Measurements from ENCODE around the gene PLA2G4E.

PLA2G4E gene

GRCh38 chr15:42010434-42010833 lies 10.4 kb downstream of the PLA2G4E start:
- no peak overlapping the region for H3K4me3 ChIP-seq (ENCODE audit: low read depth, low read length)
- no peaks in the 10 kb centered on the region for H3K9me3 ChIP-seq
- TF ChIP-seq CTCF (IDR thresholded peaks at IDR 0.05; ENCODE audit: low read depth, low read length): no peak
- H3K36me3 ChIP-seq: no peaks in the 10 kb centered on the region
- no peaks in the 10 kb centered on the region for H3K27me3 ChIP-seq
- no peaks in the 10 kb centered on the region for H3K4me1 ChIP-seq
- DNase-seq: no peak

DNA sequence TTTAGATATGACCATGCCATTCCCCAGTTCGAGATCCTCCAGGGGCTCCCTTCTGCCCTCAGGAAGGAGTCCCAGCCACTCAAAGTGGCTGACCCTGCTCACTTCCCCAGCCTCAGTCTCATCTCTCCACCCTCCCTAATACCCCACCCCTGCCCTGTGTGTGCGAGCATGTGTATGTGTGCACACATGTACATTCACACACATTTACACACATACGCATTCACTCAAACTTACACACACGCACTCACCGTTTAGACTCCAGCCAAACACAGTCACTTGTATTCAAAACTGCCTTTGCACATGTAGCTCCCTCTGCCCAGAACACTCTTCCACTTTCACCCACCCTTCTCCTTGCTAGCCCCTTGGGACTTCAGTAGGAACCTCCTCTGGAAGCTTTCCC lies 11.4 kb downstream of the PLA2G4E start:
- no peak for DNase-seq
- TF ChIP-seq CTCF (IDR thresholded peaks at IDR 0.05; ENCODE audit: low read depth, low read length): no peak
- Histone ChIP-seq H3K9me3 (no peaks in the 10 kb centered on the region), H3K36me3 (no peaks in the 10 kb centered on the region), H3K4me1 (no peaks in the 10 kb centered on the region), H3K4me3 (ENCODE audit: low read depth, low read length) (no peak overlapping the region), H3K27me3 (no peaks in the 10 kb centered on the region)

DNA sequence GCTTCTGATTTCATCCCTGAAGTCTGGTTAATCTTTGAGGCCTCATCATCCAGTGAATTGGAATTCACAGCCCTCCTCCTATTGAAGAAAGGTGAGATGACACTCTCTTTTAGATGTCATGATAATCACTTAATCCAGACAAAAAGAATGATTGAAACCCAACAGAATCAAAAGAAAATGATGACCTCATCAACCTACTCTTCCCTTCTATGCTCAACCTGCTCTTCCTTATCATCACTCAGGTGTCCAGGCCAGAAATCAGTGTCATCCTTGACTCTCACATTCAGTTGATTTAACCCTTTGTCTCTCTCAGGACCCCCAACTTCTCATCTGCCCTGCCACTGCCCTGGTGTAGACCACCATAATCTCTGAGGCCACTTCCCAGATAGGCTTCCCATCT lies 11.8 kb downstream of the PLA2G4E start:
- DNase-seq: no peak
- no peaks in the 10 kb centered on the region for H3K27me3 ChIP-seq
- H3K4me3 ChIP-seq (ENCODE audit: low read depth, low read length): no peak overlapping the region
- H3K36me3 ChIP-seq: no peaks in the 10 kb centered on the region
- no peaks in the 10 kb centered on the region for H3K4me1 ChIP-seq
- TF ChIP-seq CTCF (IDR thresholded peaks at IDR 0.05; ENCODE audit: low read depth, low read length): no peak
- no peaks in the 10 kb centered on the region for H3K9me3 ChIP-seq

DNA sequence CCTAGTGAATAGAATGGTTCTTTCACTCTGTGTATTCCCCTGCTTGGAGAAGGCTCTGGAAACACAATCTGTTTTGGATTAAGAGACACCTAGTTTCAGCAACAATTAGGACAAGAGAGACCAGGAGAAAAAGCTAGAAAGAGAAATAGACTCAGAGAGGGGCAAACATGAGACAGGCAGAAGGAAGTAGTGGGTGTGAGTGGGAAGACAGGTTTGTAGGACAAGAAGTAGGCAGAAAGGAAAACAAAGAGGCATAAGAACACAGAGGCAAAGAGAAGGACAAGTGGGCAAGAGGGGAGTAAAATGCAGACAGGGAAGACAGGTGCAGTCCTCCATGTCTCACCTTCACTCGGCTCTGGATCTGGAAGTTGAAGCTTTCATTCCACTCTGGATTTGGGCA lies 13.5 kb downstream of the PLA2G4E start:
- TF ChIP-seq CTCF (IDR thresholded peaks at IDR 0.05; ENCODE audit: low read depth, low read length): no peak
- no peak for DNase-seq
- no peak overlapping the region for H3K4me3 ChIP-seq (ENCODE audit: low read depth, low read length)
- H3K36me3 ChIP-seq: no peaks in the 10 kb centered on the region
- no peaks in the 10 kb centered on the region for H3K4me1 ChIP-seq
- H3K27me3 ChIP-seq: no peaks in the 10 kb centered on the region
- no peaks in the 10 kb centered on the region for H3K9me3 ChIP-seq

DNA sequence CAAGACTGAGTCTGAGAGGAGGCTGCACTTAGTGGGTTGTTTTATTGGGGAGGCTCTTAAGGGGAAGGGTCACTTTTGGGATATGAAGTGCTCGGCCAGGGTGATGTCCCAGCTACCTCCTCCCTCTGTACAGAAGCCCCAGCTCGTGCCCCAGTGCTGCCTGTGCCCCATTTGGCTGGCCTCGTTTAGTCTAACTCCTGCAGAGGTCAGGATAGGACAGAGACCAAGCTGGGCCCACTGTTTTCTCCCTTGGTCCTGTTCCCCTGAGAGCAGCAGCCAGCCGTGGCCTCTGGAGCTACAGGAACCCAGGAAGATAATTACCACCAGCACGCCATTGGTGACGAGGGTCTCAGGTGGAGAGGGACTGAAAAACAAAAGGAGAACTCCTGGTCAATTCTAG lies 18.5 kb downstream of the PLA2G4E start:
- no peak overlapping the region for H3K4me3 ChIP-seq (ENCODE audit: low read depth, low read length)
- no peaks in the 10 kb centered on the region for H3K27me3 ChIP-seq
- H3K9me3 ChIP-seq: no peaks in the 10 kb centered on the region
- TF ChIP-seq CTCF (IDR thresholded peaks at IDR 0.05; ENCODE audit: low read depth, low read length): no peak
- no peak for DNase-seq
- H3K36me3 ChIP-seq: no peaks in the 10 kb centered on the region
- no peaks in the 10 kb centered on the region for H3K4me1 ChIP-seq

DNA sequence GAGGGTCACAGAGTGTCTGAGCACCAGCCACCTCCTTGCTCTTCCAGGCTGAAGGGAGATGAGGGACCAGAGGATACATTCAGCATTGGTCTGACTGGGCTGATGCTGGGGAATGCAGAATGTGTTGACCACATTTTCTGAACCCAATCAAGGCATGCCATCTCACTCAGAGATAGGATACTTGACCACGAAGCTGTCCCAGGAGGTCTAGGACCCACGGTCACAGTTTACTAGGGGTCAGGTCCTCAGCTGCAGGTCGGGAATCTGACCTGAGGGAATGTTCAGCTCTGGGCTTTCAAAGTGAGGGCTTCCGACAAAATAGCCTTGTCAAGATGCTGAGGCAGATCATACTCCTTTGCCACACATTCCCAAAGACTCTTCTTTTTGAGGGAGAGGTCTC lies 19.6 kb downstream of the PLA2G4E start:
- TF ChIP-seq CTCF (IDR thresholded peaks at IDR 0.05; ENCODE audit: low read depth, low read length): no peak
- Histone ChIP-seq H3K36me3 (no peaks in the 10 kb centered on the region), H3K9me3 (no peaks in the 10 kb centered on the region), H3K27me3 (no peaks in the 10 kb centered on the region), H3K4me1 (no peaks in the 10 kb centered on the region), H3K4me3 (ENCODE audit: low read depth, low read length) (no peak overlapping the region)
- DNase-seq: no peak
